CD4-positive, alpha-beta T cell treated with Interleukin-2 at 100 ng/mL for 4 hours (primary cell): ENCODE data around the gene SIGLEC11.

Source experiments
- DNase-seq: peaks from one replicate; pipeline ENCODE4 v3.0.0-alpha.2; 2020; ENCODE audit warnings: low spot score

Gene SIGLEC11

DNA sequence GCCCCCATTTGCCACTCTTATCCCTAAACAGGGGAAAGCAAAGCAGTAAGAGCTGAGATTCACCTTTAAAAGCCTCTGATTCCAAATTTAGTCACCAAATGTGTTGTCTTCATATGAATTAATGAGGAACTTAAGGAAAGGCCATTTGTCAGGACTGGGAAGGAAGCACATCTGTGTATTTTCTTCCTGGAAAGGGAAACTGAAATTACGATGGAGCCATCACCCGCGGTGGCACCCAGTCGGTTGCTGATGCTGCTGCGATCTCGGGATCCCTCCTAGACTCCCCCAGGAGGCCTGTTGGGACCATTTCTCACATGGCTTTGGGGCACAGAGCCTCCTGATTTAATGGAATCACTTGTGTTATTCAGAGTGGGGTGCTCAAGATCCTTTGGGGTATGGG is 56.8 kb downstream of the SIGLEC11 start:
- DNase-seq = no peak
